Islet precursor cell (in vitro differentiated cells): Measurements from ENCODE around the gene SMAD6.
"Not testable (repeated sequence)": the region's sequence is repeated elsewhere in the genome, so short reads cannot be mapped to it uniquely, and the experiment has no call there.

ENCODE experiments used
- DNase-seq: peaks from one replicate; pipeline ENCODE4 v3.0.0-alpha.2; 2018

Gene SMAD6

DNA sequence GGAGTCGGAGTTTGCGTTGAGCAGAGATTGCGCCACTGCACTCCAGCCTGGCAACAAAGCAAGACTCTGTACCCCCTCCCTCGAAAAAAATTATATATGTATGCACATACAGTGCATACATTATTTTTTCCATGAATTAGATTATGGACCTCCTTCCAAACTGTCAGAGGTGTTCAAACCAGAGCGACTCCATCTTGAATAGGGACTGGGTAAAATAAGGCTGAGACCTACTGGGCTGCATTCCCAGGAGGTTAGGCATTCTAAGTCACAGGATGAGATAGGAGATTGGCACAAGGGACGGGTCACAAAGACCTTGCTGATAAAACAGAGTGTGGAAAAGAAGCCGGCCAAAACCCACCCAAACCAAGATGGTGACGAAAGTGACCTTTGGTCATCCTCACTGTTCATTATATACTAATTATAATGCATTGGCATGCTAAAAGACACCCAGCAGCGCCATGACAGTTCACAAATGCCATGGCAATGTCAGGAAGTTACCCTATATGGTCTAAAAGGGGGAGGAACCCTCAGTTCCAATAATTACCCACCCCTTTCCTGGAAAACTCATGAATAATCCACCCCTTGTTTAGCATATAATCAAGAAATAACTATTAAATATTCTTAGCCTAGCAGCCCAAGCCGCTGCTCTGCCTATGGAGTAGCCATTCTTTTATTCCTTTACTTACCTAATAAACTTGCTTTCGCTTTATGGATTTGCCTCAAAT lies 126.9 kb downstream of the SMAD6 start:
- not testable (repeated sequence) for DNase-seq

GRCh38 chr15:66829551-66830121 lies 127.6 kb downstream of the SMAD6 start:
- no peak for DNase-seq

DNA sequence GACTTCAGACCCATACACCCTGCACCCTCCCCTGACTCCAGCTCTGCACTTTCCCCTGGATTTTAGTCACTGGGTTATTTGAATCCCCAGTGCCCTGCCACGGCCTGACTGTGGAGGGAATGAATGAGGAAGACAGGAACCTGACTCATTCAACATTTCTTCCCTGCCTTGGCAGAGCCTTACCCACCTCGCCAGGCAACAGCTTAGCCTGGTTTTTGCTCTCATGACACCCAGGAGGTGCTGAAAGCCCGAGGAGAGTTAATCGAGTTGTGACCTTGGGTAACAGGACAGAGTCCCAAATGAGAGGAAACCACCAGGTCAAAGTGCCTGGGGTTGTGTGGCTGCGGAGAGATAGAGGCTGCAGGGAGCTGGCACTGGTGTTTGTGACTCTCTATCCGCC lies 128.3 kb downstream of the SMAD6 start:
- DNase-seq, result peak; percentile 62

GRCh38 chr15:66830823-66831222 lies 128.8 kb downstream of the SMAD6 start:
- DNase-seq, result no peak

DNA sequence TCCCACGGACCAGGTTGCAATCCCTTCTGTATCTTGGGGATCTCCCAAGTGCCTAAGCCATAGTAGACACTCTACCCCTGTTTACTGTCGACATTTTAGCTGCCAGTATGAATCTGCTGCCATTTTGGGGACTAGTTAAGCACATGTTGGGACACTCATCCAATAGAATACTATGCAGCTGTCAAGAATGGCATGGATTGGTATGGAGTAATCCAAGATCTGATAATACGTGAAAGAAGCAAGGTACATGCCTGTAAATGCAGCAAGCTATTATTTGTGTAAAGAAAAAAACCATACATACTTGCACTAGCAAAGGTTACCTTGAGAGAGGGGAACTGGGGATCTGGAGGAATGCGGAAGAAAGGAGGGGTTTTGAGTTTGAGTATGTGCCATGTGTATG lies 129.3 kb downstream of the SMAD6 start:
- DNase-seq, result no peak

DNA sequence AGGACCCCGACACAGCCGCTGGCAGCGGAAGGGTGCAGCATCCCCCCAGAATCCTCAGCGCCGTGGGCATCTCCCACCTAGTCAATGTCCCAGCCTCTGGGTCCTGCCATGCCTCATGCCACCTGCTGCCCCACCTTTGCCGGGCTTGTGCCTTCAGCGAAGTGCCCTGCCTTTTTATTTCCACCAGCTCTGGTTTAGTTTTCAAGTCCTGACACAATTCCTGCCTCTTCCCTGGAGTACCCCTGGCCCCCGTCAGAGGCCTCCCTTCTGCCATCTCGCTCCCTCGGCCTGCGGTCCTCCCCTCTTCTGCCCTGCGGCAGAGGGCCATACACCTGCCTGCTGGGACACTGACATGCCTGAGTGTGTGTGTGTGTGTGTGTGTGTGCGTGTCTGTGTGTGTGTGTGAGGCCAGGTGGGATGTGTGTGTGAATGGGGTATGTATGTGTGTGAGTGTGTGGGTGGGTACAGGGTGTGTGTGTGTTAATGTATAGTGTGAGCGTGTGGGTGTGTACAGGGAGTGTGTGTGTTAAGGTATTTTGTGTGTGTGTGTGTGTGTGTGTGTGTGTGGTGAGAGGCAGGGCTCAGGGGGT lies 129.9 kb downstream of the SMAD6 start:
- peak; percentile 57 for DNase-seq
